ENCODE data around the gene APBA2.

GRCh38 chr15:29141308-29142128 is 255.7 kb downstream of the APBA2 start:
- TF ChIP-seq POLR2A (IDR thresholded peaks at IDR 0.05) (no peak), CTCF (IDR thresholded peaks at IDR 0.05) (no peak)
